Trophoblast cell (in vitro differentiated cells and primary cell): Measurements from ENCODE around the gene ENTR1.

Experiments used
- DNase-seq, 2 donors: peaks; one replicate each; pipeline ENCODE4 v3.0.0-alpha.2; 2016
- H2AFZ ChIP-seq: 2 replicates; pipeline ENCODE4 v1.6.1; 2013; ENCODE audit warnings: low read length, moderate library complexity, mild to moderate bottlenecking; ENCODE audit not compliant: insufficient read depth, poor library complexity
- H2AK5ac ChIP-seq: 2 replicates; pipeline ENCODE4 v1.6.1; 2013; ENCODE audit warnings: mild to moderate bottlenecking, low read length
- H2BK120ac ChIP-seq: 2 replicates; pipeline ENCODE4 v1.6.1; 2013; ENCODE audit warnings: low read length, mild to moderate bottlenecking, moderate library complexity; ENCODE audit not compliant: insufficient read depth, poor library complexity
- H2BK12ac ChIP-seq: 2 replicates; pipeline ENCODE4 v1.6.1; 2013; ENCODE audit warnings: mild to moderate bottlenecking, low read length, moderate library complexity
- H2BK5ac ChIP-seq: 2 replicates; pipeline ENCODE4 v1.6.1; 2013; ENCODE audit warnings: low read length, low read depth, moderate library complexity, mild to moderate bottlenecking; ENCODE audit not compliant: poor library complexity
- H3K14ac ChIP-seq: 2 replicates; pipeline ENCODE4 v1.6.1; 2013; ENCODE audit warnings: mild to moderate bottlenecking, low read length
- H3K18ac ChIP-seq: 2 replicates; pipeline ENCODE4 v1.6.1; 2013; ENCODE audit warnings: mild to moderate bottlenecking, low read length
- H3K23ac ChIP-seq: 2 replicates; pipeline ENCODE4 v1.6.1; 2013; ENCODE audit warnings: low read length
- H3K27ac ChIP-seq: 2 replicates; pipeline ENCODE4 v1.5.1; 2013; ENCODE audit warnings: low read depth, mild to moderate bottlenecking, inconsistent platforms, low read length, moderate library complexity
- H3K27me3 ChIP-seq: 2 replicates; pipeline ENCODE4 v1.6.1; 2013; ENCODE audit warnings: inconsistent platforms, mild to moderate bottlenecking, low read length, moderate library complexity; ENCODE audit not compliant: insufficient read depth
- H3K36me3 ChIP-seq, 2 experiments: 1 replicate in 1 of 2; 2 replicates in 1 of 2; pipeline ENCODE4 v1.6.1; 2013; ENCODE audit warnings: low read length in 2 of 2, mild to moderate bottlenecking in 2 of 2, moderate library complexity in 1 of 2; ENCODE audit not compliant: insufficient read depth in 2 of 2, control insufficient read depth in 1 of 2
- H3K4ac ChIP-seq: 2 replicates; pipeline ENCODE4 v1.6.1; 2013; ENCODE audit warnings: low read depth, mild to moderate bottlenecking, low read length, moderate library complexity
- H3K4me1 ChIP-seq, 2 experiments: 1 replicate in 1 of 2; 2 replicates in 1 of 2; pipeline ENCODE4 v1.6.1; 2013; ENCODE audit warnings: low read length in 2 of 2, mild to moderate bottlenecking in 2 of 2, moderate library complexity in 1 of 2; ENCODE audit not compliant: insufficient read depth in 2 of 2, control insufficient read depth in 1 of 2
- H3K4me2 ChIP-seq: 2 replicates; pipeline ENCODE4 v1.6.1; 2013; ENCODE audit warnings: inconsistent platforms, mild to moderate bottlenecking, low read length, moderate library complexity
- H3K4me3 ChIP-seq: 2 replicates; pipeline ENCODE4 v1.5.1; 2013; ENCODE audit warnings: mild to moderate bottlenecking, low read depth, low read length, inconsistent platforms
- H3K79me1 ChIP-seq: one replicate; pipeline ENCODE4 v1.6.1; 2013; ENCODE audit warnings: low read length
- H3K79me2 ChIP-seq: 2 replicates; pipeline ENCODE4 v1.6.1; 2013; ENCODE audit warnings: low read length, mild to moderate bottlenecking; ENCODE audit not compliant: control insufficient read depth, insufficient read depth, poor library complexity
- H3K9ac ChIP-seq: 2 replicates; pipeline ENCODE4 v1.6.1; 2013; ENCODE audit warnings: mild to moderate bottlenecking, low read length
- H3K9me3 ChIP-seq: 2 replicates; pipeline ENCODE4 v1.6.1; 2013; ENCODE audit warnings: low read depth, mild to moderate bottlenecking, control low read depth, inconsistent platforms, low read length; ENCODE audit not compliant: insufficient read depth
- H4K12ac ChIP-seq: 2 replicates; pipeline ENCODE4 v1.6.1; 2013; ENCODE audit warnings: low read depth, mild to moderate bottlenecking, low read length, moderate library complexity
- H4K8ac ChIP-seq: 2 replicates; pipeline ENCODE4 v1.6.1; 2013; ENCODE audit warnings: low read depth, mild to moderate bottlenecking, low read length, moderate library complexity
- H4K91ac ChIP-seq: one replicate; pipeline ENCODE4 v1.6.1; 2013; ENCODE audit warnings: low read depth, mild to moderate bottlenecking, low read length, moderate library complexity
- WGBS: extraction: QIAGEN DNeasy Blood & Tissue Kit; methylation state at CpG from one replicate; pipeline ENCODE4 v1.1.7; 2013; ENCODE audit warnings: missing lambda C conversion rate; ENCODE audit not compliant: insufficient read length, insufficient coverage; ENCODE audit errors: extremely low coverage; 5-methylcytosine and 5-hydroxymethylcytosine counted together

ENTR1 gene

GRCh38 chr9:136430588-136431234 lies 20.3 kb upstream of the ENTR1 start:
- Histone ChIP-seq H3K4ac (no peak overlapping the region), H3K9me3 (no peaks in the 10 kb centered on the region), H3K18ac (no peak overlapping the region), H2AK5ac (no peak overlapping the region), H3K36me3 (peaks cover 54 to 60% of the 10 kb centered on the region in 2 experiments), H3K4me2 (no peak overlapping the region), H2AFZ (no peak overlapping the region), H2BK5ac (no peak overlapping the region), H4K91ac (no peak overlapping the region), H3K4me1 (no peaks in the 10 kb centered on the region), H3K14ac (no peak overlapping the region), H3K79me1 (no peaks in the 10 kb centered on the region), H2BK12ac (no peak overlapping the region), H3K9ac (no peak overlapping the region), H3K27ac (no peak overlapping the region), H2BK120ac (no peak overlapping the region), H3K27me3 (no peaks in the 10 kb centered on the region), H4K8ac (no peak overlapping the region), H3K4me3 (no peak overlapping the region), H3K23ac (no peak overlapping the region), H3K79me2 (no peaks in the 10 kb centered on the region), H4K12ac (no peak overlapping the region)
- DNase-seq = no peak
- WGBS = no CpG with 5 or more reads among the region's 29 CpGs

DNA sequence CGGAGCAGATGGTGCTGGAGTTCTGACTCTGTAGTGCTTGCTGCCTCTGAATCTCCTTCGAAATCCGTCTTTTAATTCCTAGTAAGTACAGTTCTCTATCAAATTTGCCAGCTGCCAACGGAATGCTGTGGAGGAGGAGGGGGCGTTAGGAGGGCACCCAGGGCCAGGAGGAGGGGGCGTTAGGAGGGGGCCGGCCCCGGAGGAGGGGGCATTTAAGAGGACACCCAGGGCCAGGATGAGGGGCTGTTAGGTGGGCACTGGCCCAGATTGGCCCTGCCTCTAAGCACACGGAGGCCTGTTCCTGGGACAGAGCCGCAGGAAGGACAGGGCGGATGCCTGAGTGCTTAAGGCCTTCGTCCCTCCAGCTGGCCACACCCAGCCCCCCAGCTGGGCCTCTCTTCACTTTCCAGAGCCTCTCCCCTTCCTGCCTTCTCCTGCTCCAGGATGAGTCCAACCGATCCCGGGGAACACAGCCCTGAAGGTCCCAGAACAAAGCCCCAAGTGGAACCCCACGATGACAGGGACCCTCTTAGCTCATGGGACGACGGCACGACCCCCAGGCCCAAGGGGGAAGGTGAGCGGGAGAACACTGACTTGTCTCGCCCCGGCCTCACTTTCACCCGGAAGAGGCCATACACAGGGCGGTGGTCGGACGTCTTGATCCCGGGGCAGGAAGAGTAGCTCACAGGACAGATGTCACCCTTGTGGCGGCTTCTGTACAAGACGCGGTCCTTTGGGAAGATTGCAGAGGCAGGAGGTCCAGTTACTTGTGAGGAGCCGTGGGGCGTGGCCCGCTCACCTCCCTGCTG lies 19.5 kb upstream of the ENTR1 start:
- DNase-seq = no peak
- no peaks in the 10 kb centered on the region for H3K4me1 ChIP-seq

GRCh38 chr9:136429075-136429628 lies 18.7 kb upstream of the ENTR1 start:
- Histone ChIP-seq H3K36me3 (peaks cover 58% of the 10 kb centered on the region in 2 experiments), H2BK120ac (no peak overlapping the region), H3K9me3 (no peaks in the 10 kb centered on the region), H4K8ac (no peak overlapping the region), H3K14ac (no peak overlapping the region), H3K27me3 (no peaks in the 10 kb centered on the region), H4K91ac (no peak overlapping the region), H3K79me1 (no peaks in the 10 kb centered on the region), H3K18ac (no peak overlapping the region), H2AK5ac (no peak overlapping the region), H3K79me2 (no peaks in the 10 kb centered on the region), H3K9ac (no peak overlapping the region), H3K4me1 (no peaks in the 10 kb centered on the region), H4K12ac (no peak overlapping the region), H2AFZ (no peak overlapping the region), H3K4me2 (no peak overlapping the region), H2BK12ac (no peak overlapping the region), H3K4me3 (no peak overlapping the region), H3K27ac (no peak overlapping the region), H3K23ac (no peak overlapping the region), H2BK5ac (no peak overlapping the region), H3K4ac (no peak overlapping the region)
- DNase-seq = no peak
- no CpG with 5 or more reads among the region's 21 CpGs for WGBS

More for the DNA sequence above, 19.5 kb upstream of the ENTR1 start:
- Histone ChIP-seq H3K18ac (no peak overlapping the region), H3K9ac (no peak overlapping the region), H3K27me3 (no peaks in the 10 kb centered on the region), H3K79me1 (no peaks in the 10 kb centered on the region), H2BK120ac (no peak overlapping the region), H3K9me3 (no peaks in the 10 kb centered on the region), H3K79me2 (no peaks in the 10 kb centered on the region), H2AK5ac (no peak overlapping the region), H4K12ac (no peak overlapping the region), H2AFZ (no peak overlapping the region), H2BK5ac (no peak overlapping the region), H3K23ac (no peak overlapping the region), H2BK12ac (no peak overlapping the region), H3K27ac (no peak overlapping the region), H3K4me3 (no peak overlapping the region), H4K8ac (no peak overlapping the region), H3K36me3 (peaks cover 54 to 57% of the 10 kb centered on the region in 2 experiments), H3K14ac (no peak overlapping the region), H3K4ac (no peak overlapping the region), H3K4me2 (no peak overlapping the region), H4K91ac (no peak overlapping the region)
- WGBS = no CpG with 5 or more reads among the region's 32 CpGs

- H3K27ac ChIP-seq = no peak overlapping the region
- H4K12ac ChIP-seq = no peak overlapping the region
- H3K27me3 ChIP-seq = no peaks in the 10 kb centered on the region
- whole genome bisulfite sequencing = no CpG with 5 or more reads among the region's 12 CpGs
- no peaks in the 10 kb centered on the region for H3K79me2 ChIP-seq
- peaks cover 0 to 2% of the 10 kb centered on the region in 2 experiments for H3K4me1 ChIP-seq
- no peak overlapping the region for H3K14ac ChIP-seq
- peaks cover 62 to 63% of the 10 kb centered on the region in 2 experiments for H3K36me3 ChIP-seq
- no peak overlapping the region for H3K4me3 ChIP-seq
- DNase-seq = no peak
- no peak overlapping the region for H3K4ac ChIP-seq
- no peak overlapping the region for H3K4me2 ChIP-seq
- H2AFZ ChIP-seq = no peak overlapping the region
- no peak overlapping the region for H2BK12ac ChIP-seq
- H2AK5ac ChIP-seq = no peak overlapping the region
- H3K79me1 ChIP-seq = no peaks in the 10 kb centered on the region
- H3K23ac ChIP-seq = no peak overlapping the region
- no peak overlapping the region for H4K91ac ChIP-seq
- H4K8ac ChIP-seq = no peak overlapping the region
- no peak overlapping the region for H3K18ac ChIP-seq
- H2BK120ac ChIP-seq = no peak overlapping the region
- peaks cover 2% of the 10 kb centered on the region for H3K9me3 ChIP-seq
- no peak overlapping the region for H2BK5ac ChIP-seq
- no peak overlapping the region for H3K9ac ChIP-seq
These were observed 16.4 kb upstream of the ENTR1 start for GRCh38 chr9:136426787-136427186.
